Endothelial cell of umbilical vein (primary cell): ENCODE measurements around the gene NUTM1. TPM values are rescaled to one million over a fixed set of nuclear protein-coding genes. Genes with fewer than 3 reads are reported as not detected.

ENCODE experiments used
- BruUV-seq: library from RNA; stranded (reverse); fragments of 400-500 nt; replicated peaks from 2 replicates; lab custom pipeline; 2021; lab: Mats Ljungman, UMichigan
- CTCF ChIA-PET: fragments of 300-600, 350-600 bp; sonication (Branson Sonifier 250); formaldehyde crosslinking; loops from one replicate; lab custom pipeline; 2021; ENCODE audit warnings: antibody characterized with exemption, inconsistent platforms; lab: Charles Lee
- POLR2A ChIA-PET: fragments of 300-600, 350-600 bp; sonication (Branson Sonifier 250); formaldehyde crosslinking; loops from one replicate; lab custom pipeline; 2021; ENCODE audit warnings: antibody characterized with exemption, inconsistent platforms; lab: Charles Lee
- DNase-seq: peaks from one replicate; pipeline ENCODE4 v3.0.0-alpha.2; 2011; ENCODE audit warnings: low read depth, low spot score
- FAIRE-seq: peaks from 2 replicates; lab custom pipeline; 2011; peaks lifted over from hg19 to GRCh38; lab: Jason Lieb, UNC
- H2AFZ ChIP-seq: 2 replicates; pipeline ENCODE4 v1.6.0; 2012; ENCODE audit warnings: low read depth, low read length, control low read depth, inconsistent platforms
- H3K27ac ChIP-seq: 2 replicates; pipeline ENCODE4 v1.5.1; 2011; ENCODE audit warnings: low read depth, mild to moderate bottlenecking, control low read depth, low read length, moderate library complexity; ENCODE audit not compliant: insufficient read depth
- H3K27me3 ChIP-seq, 2 experiments: 2 replicates each; pipeline versions ENCODE4 v1.6.0 to v1.6.1; 2011; ENCODE audit warnings: low read length in 2 of 2, mixed read lengths in 1 of 2; ENCODE audit not compliant: control insufficient read depth in 2 of 2, insufficient read depth in 2 of 2
- H3K36me3 ChIP-seq, 2 experiments: 2 replicates in 1 of 2; 3 replicates in 1 of 2; pipeline ENCODE4 v1.5.1; 2011; ENCODE audit warnings: low read length in 2 of 2, mild to moderate bottlenecking in 1 of 2, moderate library complexity in 1 of 2; ENCODE audit not compliant: control insufficient read depth in 2 of 2, insufficient read depth in 2 of 2; ENCODE audit errors: extremely low read depth in 1 of 2
- H3K4me1 ChIP-seq: 3 replicates; pipeline ENCODE4 v1.5.1; 2011; ENCODE audit warnings: mild to moderate bottlenecking, low read length; ENCODE audit not compliant: control insufficient read depth, insufficient read depth; ENCODE audit errors: extremely low read depth
- H3K4me2 ChIP-seq: 2 replicates; pipeline ENCODE4 v1.6.1; 2011; ENCODE audit warnings: low read length, control low read depth, mixed read lengths; ENCODE audit not compliant: insufficient read depth
- H3K4me3 ChIP-seq, 3 experiments: fragments of 200-600 bp in 1 of 3; sonication (generic), shearing (Covaris generic) in 1 of 3; replicated peaks in 1 of 3; 2 replicates each; pipeline ENCODE4 v1.5.1; 2011 to 2016; ENCODE audit warnings: control low read depth in 3 of 3, low read length in 3 of 3, mild to moderate bottlenecking in 2 of 3, inconsistent platforms in 1 of 3, low read depth in 1 of 3, moderate library complexity in 1 of 3; ENCODE audit not compliant: insufficient read depth in 1 of 3
- H3K79me2 ChIP-seq: 2 replicates; pipeline ENCODE4 v1.6.0; 2012; ENCODE audit warnings: low read length, inconsistent platforms; ENCODE audit not compliant: control insufficient read depth, insufficient read depth
- H3K9ac ChIP-seq: replicated peaks from 2 replicates; pipeline ENCODE3; 2011; ENCODE audit warnings: low read length, control low read depth; ENCODE audit not compliant: insufficient read depth; ENCODE audit errors: extremely low read depth
- H3K9me1 ChIP-seq: replicated peaks from 3 replicates; pipeline ENCODE4 v1.6.0; 2011; ENCODE audit warnings: mild to moderate bottlenecking, low read length; ENCODE audit not compliant: control insufficient read depth, insufficient read depth; ENCODE audit errors: extremely low read depth
- H3K9me3 ChIP-seq: replicated peaks from 2 replicates; pipeline ENCODE4 v1.5.1; 2012; ENCODE audit warnings: low read length, inconsistent platforms; ENCODE audit not compliant: control insufficient read depth, insufficient read depth
- H4K20me1 ChIP-seq: replicated peaks from 2 replicates; pipeline ENCODE3; 2011; ENCODE audit warnings: mild to moderate bottlenecking, low read length; ENCODE audit not compliant: control insufficient read depth, insufficient read depth; ENCODE audit errors: extremely low read depth
- CTCF ChIP-seq, 2 donors: IDR thresholded peaks; 1 replicate in 1 of 2; 2 replicates in 1 of 2; pipeline ENCODE4 v1.5.1; 2011; ENCODE audit warnings: low read length in 2 of 2, mild to moderate bottlenecking in 2 of 2, moderate library complexity in 2 of 2, control low read depth in 1 of 2, inconsistent platforms in 1 of 2, low read depth in 1 of 2; ENCODE audit not compliant: insufficient read depth in 1 of 2; ENCODE audit errors: extremely low read depth in 1 of 2
- EZH2 ChIP-seq: IDR thresholded peaks from 2 replicates; pipeline ENCODE4 v1.6.1; 2012; ENCODE audit warnings: borderline replicate concordance, low read depth, mild to moderate bottlenecking, moderate library complexity, low read length, inconsistent platforms; ENCODE audit not compliant: severe bottlenecking
- FOS ChIP-seq: IDR thresholded peaks from 2 replicates; pipeline ENCODE4 v1.6.1; 2011; ENCODE audit warnings: mild to moderate bottlenecking, low read length, moderate library complexity, borderline replicate concordance; ENCODE audit not compliant: insufficient read depth
- GATA2 ChIP-seq: IDR thresholded peaks from 2 replicates; pipeline ENCODE4 v1.7.0; 2011; ENCODE audit warnings: low read depth, mild to moderate bottlenecking, moderate library complexity, mixed read lengths, low read length; ENCODE audit not compliant: insufficient read length, insufficient read depth
- JUN ChIP-seq: IDR thresholded peaks from 2 replicates; pipeline ENCODE4 v1.6.1; 2011; ENCODE audit warnings: borderline replicate concordance, low read depth; ENCODE audit not compliant: insufficient read length, insufficient read depth
- MYC ChIP-seq: IDR thresholded peaks from one replicate; pipeline ENCODE4 v1.6.1; 2011; ENCODE audit warnings: mild to moderate bottlenecking, low read depth, low read length
- POLR2A ChIP-seq: IDR thresholded peaks from 2 replicates; pipeline ENCODE4 v1.6.1; 2012; ENCODE audit warnings: low read depth, mild to moderate bottlenecking, control low read depth, low read length
- POLR2AphosphoS5 ChIP-seq: IDR thresholded peaks from 2 replicates; pipeline ENCODE4 v1.6.1; 2012; ENCODE audit warnings: low read depth, mild to moderate bottlenecking, control low read depth, low read length, moderate library complexity; ENCODE audit not compliant: insufficient read depth
- dilution Hi-C: fragments of 300-500 bp; cut with MboI; formaldehyde crosslinking; loops from one replicate; pipeline ENCODE4 v1.15.0; 2019; ENCODE audit warnings: low sequenced_read_pairs; ENCODE audit not compliant: extremely low pct_ligation_motif_present
- intact Hi-C: fragments of 100-400 bp; cut with micrococcal nuclease; formaldehyde crosslinking; loops from one replicate; pipeline ENCODE4 v1.10.0; 2022
- polyA plus RNA-seq, 4 experiments: library from polyadenylated mRNA; depleted of rRNA in 3 of 4; stranded (reverse) in 3 of 4; unstranded in 1 of 4; fragments of >200 nt; gene quantifications; 2 replicates each; pipeline versions ENCODE4 v1.2.1 to v1.2.3, GENCODE V29; 2011 to 2012; ENCODE audit warnings: missing spikeins in 1 of 4
- total RNA-seq: library from RNA; stranded (reverse); gene quantifications from 2 replicates; pipeline ENCODE4 v1.2.3, GENCODE V29; 2021
- TF ChIP-seq, protein P1 (sequence below): IDR thresholded peaks from 2 replicates; pipeline ENCODE4 v1.6.1; 2011; ENCODE audit not compliant: insufficient read depth, insufficient read length

Gene NUTM1
- total and polyA plus RNA-seq, 2 donors (not counting 3 experiments of a cell fraction or from before 2014, with no cell fraction given), result not detected

DNA sequence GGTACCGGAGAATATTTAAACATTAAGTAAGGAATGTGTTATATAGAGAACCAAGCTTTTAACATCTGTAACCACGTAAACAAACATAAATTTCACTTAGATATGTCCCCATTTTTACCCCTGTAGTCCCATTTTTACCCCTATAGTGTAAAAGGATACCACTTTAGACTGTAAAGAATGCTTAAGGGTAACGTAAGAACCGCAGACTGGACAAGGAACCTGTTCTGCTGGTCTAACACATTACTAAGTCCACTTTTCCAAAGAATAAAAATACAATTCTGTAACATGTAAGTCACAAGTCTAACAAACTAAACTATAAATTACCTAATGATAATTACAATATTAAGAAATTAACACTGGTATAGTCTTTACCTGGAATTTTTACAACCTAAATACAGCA, 8.4 kb upstream of the NUTM1 start:
- FAIRE-seq (no peak), DNase-seq (peak; percentile 37)
- dilution Hi-C loops (no loop called here), intact Hi-C loops (loop anchor here (2.0 kb wide), 1 partner anchor 94 kb away; no protein-coding TSS in a partner anchor)
- Histone ChIP-seq H3K9me1 (no peaks in the 10 kb centered on the region), H3K4me3 (peak overlapping the region in 2 of 3 experiments; percentile 11 to 74), H3K9me3 (no peaks in the 10 kb centered on the region), H3K27me3 (no peaks in the 10 kb centered on the region), H3K36me3 (no peaks in the 10 kb centered on the region), H2AFZ (peak overlapping the region; percentile 9), H3K79me2 (peaks cover 1% of the 10 kb centered on the region), H3K9ac (peak overlapping the region; percentile 67), H3K4me2 (peak overlapping the region; percentile 99), H4K20me1 (no peaks in the 10 kb centered on the region), H3K27ac (peak overlapping the region; percentile 82), H3K4me1 (peaks cover 37% of the 10 kb centered on the region)
- no TSS peak for BruUV-seq
- CTCF ChIA-PET, result interaction anchor here (1.7 kb wide), 1 partner anchor 94 kb away, joined by 5 read pairs; no protein-coding TSS in a partner anchor
- POLR2A ChIA-PET, result no interaction called here
- TF ChIP-seq EZH2 (no peak), JUN (no peak), MYC (no peak), GATA2 (no peak), CTCF (IDR thresholded peaks at IDR 0.05; ENCODE audit: extremely low read depth in 1 of 2, insufficient read depth in 1 of 2, low read depth in 1 of 2, low read length in 2 of 2) (no peak), POLR2A (no peak), FOS (no peak), POLR2AphosphoS5 (no peak)
- TF ChIP-seq, protein P1, sequence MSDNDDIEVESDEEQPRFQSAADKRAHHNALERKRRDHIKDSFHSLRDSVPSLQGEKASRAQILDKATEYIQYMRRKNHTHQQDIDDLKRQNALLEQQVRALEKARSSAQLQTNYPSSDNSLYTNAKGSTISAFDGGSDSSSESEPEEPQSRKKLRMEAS, result no peak
